Activated CD4-positive, alpha-beta T cell treated with anti-CD3 and anti-CD28 coated beads for 4 hours (primary cell): ENCODE data around the gene FAM78B.

Source experiments
- DNase-seq, 2 donors: peaks; one replicate each; pipeline ENCODE4 v3.0.0-alpha.2; 2020

FAM78B gene

GRCh38 chr1:166164646-166164994, 2.2 kb downstream of the FAM78B start:
- DNase-seq = no peak

- no peak for DNase-seq
Measured at GRCh38 chr1:166159656-166160055, 7.1 kb downstream of the FAM78B start.

- DNase-seq = no peak
Measured at GRCh38 chr1:166156674-166157073, 10.1 kb downstream of the FAM78B start.

- no peak for DNase-seq
Measured at GRCh38 chr1:166155108-166155507, 11.7 kb downstream of the FAM78B start.

- no peak for DNase-seq
Measured at GRCh38 chr1:166153525-166154314, 13.1 kb downstream of the FAM78B start.

- DNase-seq = no peak
Measured at GRCh38 chr1:166152978-166153377, 13.8 kb downstream of the FAM78B start.

GRCh38 chr1:166151804-166152203, 15.0 kb downstream of the FAM78B start:
- DNase-seq = no peak

GRCh38 chr1:166145499-166145898, 21.3 kb downstream of the FAM78B start:
- no peak for DNase-seq

GRCh38 chr1:166141969-166142368, 24.8 kb downstream of the FAM78B start:
- DNase-seq = no peak

GRCh38 chr1:166140251-166140650, 26.6 kb downstream of the FAM78B start:
- DNase-seq = no peak

GRCh38 chr1:166139735-166140134, 27.1 kb downstream of the FAM78B start:
- DNase-seq = no peak

GRCh38 chr1:166136699-166137401, 30.0 kb downstream of the FAM78B start:
- DNase-seq = no peak

- no peak for DNase-seq
Measured at GRCh38 chr1:166136222-166136621, 30.6 kb downstream of the FAM78B start.

- no peak for DNase-seq
Measured at GRCh38 chr1:166133857-166134256, 32.9 kb downstream of the FAM78B start.

- no peak for DNase-seq
Measured at GRCh38 chr1:166133276-166133841, 33.4 kb downstream of the FAM78B start.

GRCh38 chr1:166132496-166132895, 34.3 kb downstream of the FAM78B start:
- no peak for DNase-seq

- no peak for DNase-seq
Measured at GRCh38 chr1:166129006-166129405, 37.8 kb downstream of the FAM78B start.

- DNase-seq = no peak
Measured at GRCh38 chr1:166128195-166128594, 38.6 kb downstream of the FAM78B start.

- no peak for DNase-seq
Measured at GRCh38 chr1:166127003-166127402, 39.8 kb downstream of the FAM78B start.

- DNase-seq = no peak
Measured at GRCh38 chr1:166122873-166123466, 43.8 kb downstream of the FAM78B start.

- no peak for DNase-seq
Measured at GRCh38 chr1:166121010-166121409, 45.8 kb downstream of the FAM78B start.

GRCh38 chr1:166120281-166120680, 46.5 kb downstream of the FAM78B start:
- no peak for DNase-seq

GRCh38 chr1:166119471-166119965, 47.3 kb downstream of the FAM78B start:
- no peak for DNase-seq

- DNase-seq = no peak
Measured at GRCh38 chr1:166117776-166118175, 49.0 kb downstream of the FAM78B start.
